GM18951 (cell line): ENCODE results near the gene COX20.
A peak's percentile ranks its signal among the peaks of the same experiment; 100 is the strongest.
"Not testable (repeated sequence)": the region's sequence is repeated elsewhere in the genome, so short reads cannot be mapped to it uniquely, and the experiment has no call there.

ENCODE experiments used
- POLR2A ChIP-seq: IDR thresholded peaks from 4 replicates; pipeline ENCODE4 v1.6.1; 2011; ENCODE audit warnings: mild to moderate bottlenecking; ENCODE audit not compliant: insufficient read length, insufficient read depth; ENCODE audit errors: extremely low read depth
- in situ Hi-C: fragments of 300-500 bp; cut with MboI; formaldehyde crosslinking; loops from one replicate; pipeline ENCODE4 v1.12.0; 2022; ENCODE audit warnings: low sequenced_read_pairs, mixed read lengths, inconsistent platforms; ENCODE audit not compliant: unreplicated experiment

The COX20 gene

DNA sequence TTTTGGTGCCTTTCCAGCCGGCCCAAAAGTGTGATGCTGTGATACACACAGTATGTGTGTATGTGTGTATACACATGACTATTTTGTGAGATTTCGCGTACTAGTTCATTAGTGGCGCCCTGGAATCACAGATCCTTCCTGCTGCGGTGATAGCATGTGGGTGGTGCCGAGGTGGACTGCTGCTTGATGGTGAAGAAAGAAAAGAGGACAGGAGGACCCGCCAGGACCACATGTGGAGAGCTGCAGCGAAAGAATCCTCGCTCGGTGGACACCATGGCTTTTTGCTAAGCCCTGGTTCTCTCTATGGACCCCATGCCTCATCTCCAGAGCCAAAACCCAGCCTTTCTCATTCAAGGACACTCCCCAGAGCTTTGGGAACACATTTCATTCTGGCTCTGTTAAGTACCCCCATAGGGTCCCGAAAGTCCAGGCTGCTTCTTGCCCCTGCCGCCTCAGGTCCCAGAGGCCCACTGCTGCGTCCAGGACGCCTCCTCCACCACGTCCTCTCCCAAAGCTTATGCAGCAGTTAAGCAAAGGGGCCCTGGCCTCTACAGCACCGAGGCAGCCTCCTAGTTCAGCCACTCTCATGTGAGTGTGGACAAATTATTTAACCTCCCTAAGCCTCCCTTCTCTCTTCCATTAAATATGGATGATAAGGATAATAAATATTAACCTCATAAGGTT lies 32.8 kb upstream of the COX20 start:
- in situ Hi-C loops: loop anchor here (10.0 kb wide), 1 partner anchor 242 kb away; no protein-coding TSS in a partner anchor
- no peak for TF ChIP-seq POLR2A

DNA sequence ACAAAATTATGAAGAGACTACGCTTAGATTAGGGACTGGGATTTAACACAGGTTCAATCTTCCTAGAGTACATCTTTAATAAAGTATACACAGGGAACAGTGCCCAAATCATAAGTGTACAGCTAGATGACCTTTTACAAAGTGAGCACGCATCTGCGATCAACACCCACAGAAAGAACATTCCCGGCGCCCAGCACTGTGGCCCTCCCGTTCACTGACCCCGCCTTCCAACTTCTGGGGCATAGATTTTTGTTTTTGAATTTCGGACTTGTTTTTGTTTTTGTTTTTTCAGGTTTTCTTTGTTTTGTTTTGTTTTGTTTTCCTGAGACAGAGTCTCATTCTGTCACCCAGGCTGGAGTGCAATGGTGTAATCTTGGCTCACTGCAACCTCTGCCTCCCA lies 30.6 kb upstream of the COX20 start:
- no peak for TF ChIP-seq POLR2A
- in situ Hi-C loops: loop anchor here (10.0 kb wide), 1 partner anchor 240 kb away; no protein-coding TSS in a partner anchor

DNA sequence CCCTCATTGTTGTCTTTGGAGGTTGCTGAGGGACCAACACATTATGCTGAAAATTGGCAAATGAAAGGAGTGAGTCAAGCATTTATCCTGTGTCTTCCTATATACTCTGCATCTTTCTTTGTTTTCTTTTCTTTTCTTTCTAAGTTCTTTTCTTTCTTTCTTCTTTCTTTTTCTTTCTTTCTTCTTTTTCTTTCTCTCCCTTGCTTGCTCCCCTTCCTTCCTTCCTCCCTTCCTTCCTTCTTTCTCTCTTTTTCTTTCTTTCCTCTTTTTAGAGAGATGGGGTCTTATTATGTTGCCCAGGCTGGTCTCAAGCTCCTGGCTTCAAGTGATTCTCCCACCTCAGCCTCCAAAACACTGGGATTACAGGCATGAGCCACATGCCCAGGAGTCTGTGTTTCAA lies 28.3 kb upstream of the COX20 start:
- no peak for TF ChIP-seq POLR2A
- in situ Hi-C loops: loop anchor here (10.0 kb wide), 1 partner anchor 238 kb away; no protein-coding TSS in a partner anchor

DNA sequence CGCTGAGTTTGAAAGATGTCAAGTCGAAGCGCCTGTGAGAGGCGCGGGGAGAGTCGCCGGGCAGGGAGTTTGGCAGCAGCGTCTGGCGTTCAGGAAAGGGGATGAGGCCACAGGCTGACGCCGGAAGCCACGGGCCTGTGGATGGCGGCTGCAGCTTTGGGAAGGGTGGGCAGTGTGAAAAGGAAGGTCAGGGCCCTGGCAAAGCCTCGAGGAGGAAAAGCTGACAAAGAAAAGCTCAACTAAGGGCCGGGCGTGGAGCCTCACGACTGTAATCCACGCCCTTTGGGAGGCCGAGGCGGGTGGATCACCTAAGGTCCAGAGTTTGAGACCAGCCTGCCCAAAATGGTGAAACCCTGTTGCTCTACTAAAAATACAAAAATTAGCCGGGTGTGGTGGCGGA lies 25.2 kb upstream of the COX20 start:
- TF ChIP-seq POLR2A: no peak
- in situ Hi-C loops: no loop called here

DNA sequence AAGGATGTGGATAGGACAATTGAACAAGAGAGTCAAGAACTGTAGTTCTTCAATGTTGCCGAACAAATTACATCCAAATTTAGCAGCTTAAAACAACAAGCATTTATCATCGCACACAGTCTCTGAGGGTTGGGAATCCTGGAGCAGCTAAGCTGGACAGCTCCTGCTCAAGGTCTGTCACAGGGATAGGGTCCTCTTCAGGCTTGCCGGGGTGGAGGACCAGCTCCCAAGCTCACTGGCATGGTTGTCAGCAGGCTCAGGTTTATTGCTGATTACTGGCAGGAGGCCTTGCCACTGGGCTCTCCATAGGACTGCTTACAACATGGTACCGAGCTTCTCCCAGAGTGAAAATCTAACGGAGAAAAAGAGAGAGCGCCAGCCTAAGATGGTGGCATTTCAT lies 22.1 kb upstream of the COX20 start:
- TF ChIP-seq POLR2A: no peak
- in situ Hi-C loops: no loop called here

GRCh38 chr1:244815600-244816099 lies 19.8 kb upstream of the COX20 start:
- in situ Hi-C loops: no loop called here
- TF ChIP-seq POLR2A: no peak

- in situ Hi-C loops: no loop called here
- no peak for TF ChIP-seq POLR2A
Observed at GRCh38 chr1:244817415-244817894, 18.0 kb upstream of the COX20 start.

- no peak for TF ChIP-seq POLR2A
- in situ Hi-C loops: no loop called here
Observed at GRCh38 chr1:244820131-244820530, 15.3 kb upstream of the COX20 start.

- no peak for TF ChIP-seq POLR2A
- in situ Hi-C loops: no loop called here
Observed at GRCh38 chr1:244821134-244821533, 14.3 kb upstream of the COX20 start.

- TF ChIP-seq POLR2A: no peak
Observed at GRCh38 chr1:244822878-244823277, 12.6 kb upstream of the COX20 start.

GRCh38 chr1:244826712-244827111 lies 8.7 kb upstream of the COX20 start:
- in situ Hi-C loops: no loop called here
- no peak for TF ChIP-seq POLR2A

More at GRCh38 chr1:244822878-244823277, 12.6 kb upstream of the COX20 start:
- in situ Hi-C loops: no loop called here

GRCh38 chr1:244830639-244831038 lies 4.8 kb upstream of the COX20 start:
- in situ Hi-C loops: no loop called here
- TF ChIP-seq POLR2A: no peak

DNA sequence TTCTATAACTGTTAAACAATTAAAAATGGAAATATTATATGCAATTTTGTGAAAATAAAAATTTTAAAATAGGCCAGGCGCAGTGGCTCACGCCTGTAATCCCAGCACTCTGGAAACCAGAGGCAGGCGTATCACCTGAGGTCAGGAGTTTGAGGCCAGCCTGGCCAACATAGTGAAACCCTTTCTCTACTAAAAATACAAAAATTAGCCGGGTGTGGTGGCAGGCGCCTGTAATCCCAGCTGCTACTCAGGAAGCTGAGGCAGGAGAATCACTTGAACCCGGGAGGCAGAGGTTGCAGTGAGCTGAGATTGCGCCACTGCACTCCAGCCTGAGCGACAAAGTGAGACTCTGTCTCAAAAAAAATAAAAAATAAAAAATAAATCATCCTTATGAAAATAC lies 2.2 kb upstream of the COX20 start:
- in situ Hi-C loops: not testable (repeated sequence)

GRCh38 chr1:244833734-244834542 lies 1.5 kb upstream of the COX20 start:
- in situ Hi-C loops: no loop called here
- TF ChIP-seq POLR2A: peak; percentile 18
